Activated CD4-positive, alpha-beta T cell treated with anti-CD3 and anti-CD28 coated beads, Interleukin-2, amount 10 ng/mL, durations not matched to agents 7 days and 5 days (primary cell): ENCODE data around the gene CLTRN. TPM values are rescaled to one million over a fixed set of nuclear protein-coding genes. Genes with fewer than 3 reads are reported as not detected.

Experiments used
- CTCF ChIA-PET: fragments of 350-600 bp; sonication (Branson Sonifier 250); formaldehyde crosslinking; loops from one replicate; lab custom pipeline; 2021; ENCODE audit warnings: antibody characterized with exemption; lab: Charles Lee
- POLR2A ChIA-PET: fragments of 350-600 bp; sonication (Branson Sonifier 250); formaldehyde crosslinking; loops from one replicate; lab custom pipeline; 2021; ENCODE audit warnings: antibody characterized with exemption; lab: Charles Lee
- DNase-seq: peaks from one replicate; pipeline ENCODE4 v3.0.0-alpha.2; 2020
- H3K27ac Mint-ChIP-seq: one replicate; pipeline ENCODE4 v1.8.0; 2021; ENCODE audit warnings: mild to moderate bottlenecking, moderate library complexity, mixed read lengths
- H3K27me3 Mint-ChIP-seq: one replicate; pipeline ENCODE4 v1.8.0; 2021; ENCODE audit warnings: mixed read lengths
- H3K36me3 Mint-ChIP-seq: one replicate; pipeline ENCODE4 v1.8.0; 2021; ENCODE audit warnings: low read depth, mixed read lengths
- H3K4me1 Mint-ChIP-seq: one replicate; pipeline ENCODE4 v1.8.0; 2021; ENCODE audit warnings: mixed read lengths
- H3K4me3 Mint-ChIP-seq: one replicate; pipeline ENCODE4 v1.8.0; 2021; ENCODE audit warnings: mild to moderate bottlenecking, moderate library complexity, mixed read lengths
- H3K9me3 Mint-ChIP-seq: one replicate; pipeline ENCODE4 v1.8.0; 2021; ENCODE audit warnings: mixed read lengths
- total RNA-seq, 2 experiments: library from RNA; stranded (reverse); gene quantifications; one replicate each; pipeline ENCODE4 v1.2.3, GENCODE V29; 2021

CLTRN gene
- total RNA-seq, 2 experiments from 2014 or later = 0.17 to 0.21 TPM

DNA sequence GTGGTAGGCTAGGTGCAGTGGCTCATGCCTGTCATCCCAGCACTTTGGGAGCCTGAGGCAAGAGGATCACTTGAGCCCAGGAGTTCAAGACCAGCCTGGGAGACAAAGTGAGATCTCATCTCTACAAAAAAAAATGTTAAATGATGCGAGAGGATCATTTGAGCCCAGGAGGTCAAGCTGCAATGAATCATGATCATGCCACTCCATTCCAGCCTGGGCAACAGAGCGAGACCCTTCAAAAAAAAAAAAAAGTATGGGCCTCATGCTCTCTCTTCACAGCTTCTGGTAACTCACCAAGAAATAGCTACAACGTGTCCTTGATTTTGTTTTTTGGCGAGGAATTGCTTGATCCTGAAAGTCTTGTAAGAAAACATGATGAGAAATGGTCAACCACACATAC lies 65.1 kb downstream of the CLTRN start:
- no peak overlapping the region for H3K4me3 Mint-ChIP-seq
- H3K27me3 Mint-ChIP-seq = peaks cover 2% of the 10 kb centered on the region
- ChIA-PET CTCF (no interaction called here), POLR2A (no interaction called here)
- DNase-seq = no peak
- no peak overlapping the region for H3K27ac Mint-ChIP-seq
- no peaks in the 10 kb centered on the region for H3K4me1 Mint-ChIP-seq
- H3K36me3 Mint-ChIP-seq = no peaks in the 10 kb centered on the region
- no peaks in the 10 kb centered on the region for H3K9me3 Mint-ChIP-seq

GRCh38 chrX:15598026-15598425 lies 66.6 kb downstream of the CLTRN start:
- Mint-ChIP-seq H3K4me3 (no peak overlapping the region), H3K9me3 (no peaks in the 10 kb centered on the region), H3K27ac (no peak overlapping the region), H3K4me1 (no peaks in the 10 kb centered on the region), H3K36me3 (no peaks in the 10 kb centered on the region), H3K27me3 (peaks cover 2% of the 10 kb centered on the region)
- ChIA-PET POLR2A (no interaction called here), CTCF (no interaction called here)
- DNase-seq = no peak

DNA sequence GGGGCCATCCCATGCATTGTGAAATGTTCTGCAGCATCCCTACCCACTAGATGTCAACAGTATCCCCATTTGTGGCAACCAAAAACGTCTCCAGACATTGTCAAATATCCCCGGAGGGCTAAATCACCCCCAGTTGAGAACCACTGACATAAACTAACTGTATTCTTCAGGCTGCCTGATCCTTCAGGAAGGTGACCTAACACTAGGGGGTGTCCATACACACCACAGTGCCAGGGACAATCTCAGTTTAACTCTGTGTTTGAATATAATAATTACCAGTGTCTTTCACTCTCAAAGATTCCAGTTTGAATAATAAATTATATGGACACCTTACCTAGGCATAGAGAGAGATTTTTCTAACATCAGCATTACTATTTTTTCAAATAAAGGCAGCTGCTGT lies 70.2 kb downstream of the CLTRN start:
- Mint-ChIP-seq H3K4me1 (no peaks in the 10 kb centered on the region), H3K27ac (no peak overlapping the region), H3K9me3 (no peaks in the 10 kb centered on the region), H3K4me3 (no peak overlapping the region), H3K27me3 (peaks cover 15% of the 10 kb centered on the region), H3K36me3 (no peaks in the 10 kb centered on the region)
- CTCF ChIA-PET = no interaction called here
- DNase-seq = no peak
- POLR2A ChIA-PET = no interaction called here

- Mint-ChIP-seq H3K4me1 (no peaks in the 10 kb centered on the region), H3K27me3 (peaks cover 10% of the 10 kb centered on the region), H3K9me3 (no peaks in the 10 kb centered on the region), H3K4me3 (no peak overlapping the region), H3K36me3 (no peaks in the 10 kb centered on the region), H3K27ac (no peak overlapping the region)
- ChIA-PET POLR2A (no interaction called here), CTCF (no interaction called here)
- no peak for DNase-seq
These were observed 84.5 kb downstream of the CLTRN start for GRCh38 chrX:15579778-15580747.

Other genes starting within 250 kb of the CLTRN start
- 1 to 10 TPM; 1.3 to 1.7 TPM for gene PIR, start 171.5 kb downstream of the CLTRN start, total RNA-seq
- not detected for gene BMX, start 164.0 kb downstream of the CLTRN start, total RNA-seq
- not detected for gene ACE2, start 63.8 kb downstream of the CLTRN start, total RNA-seq
- gene CA5B, start 73.5 kb upstream of the CLTRN start, total RNA-seq = 10 to 100 TPM; 23.0 to 24.4 TPM
- gene ZRSR2, start 125.7 kb upstream of the CLTRN start, total RNA-seq = 10 to 100 TPM; 16.5 to 17.2 TPM
- gene AP1S2, start 190.0 kb upstream of the CLTRN start, total RNA-seq = 10 to 100 TPM; 38.6 to 41.2 TPM